IPS-11a (cell line): ENCODE results near the gene AGA.

Source experiments
- H3K4me3 ChIP-seq: one replicate; pipeline ENCODE4 v1.5.1; 2013; ENCODE audit warnings: low read depth, low read length, control low read depth

Gene AGA

DNA sequence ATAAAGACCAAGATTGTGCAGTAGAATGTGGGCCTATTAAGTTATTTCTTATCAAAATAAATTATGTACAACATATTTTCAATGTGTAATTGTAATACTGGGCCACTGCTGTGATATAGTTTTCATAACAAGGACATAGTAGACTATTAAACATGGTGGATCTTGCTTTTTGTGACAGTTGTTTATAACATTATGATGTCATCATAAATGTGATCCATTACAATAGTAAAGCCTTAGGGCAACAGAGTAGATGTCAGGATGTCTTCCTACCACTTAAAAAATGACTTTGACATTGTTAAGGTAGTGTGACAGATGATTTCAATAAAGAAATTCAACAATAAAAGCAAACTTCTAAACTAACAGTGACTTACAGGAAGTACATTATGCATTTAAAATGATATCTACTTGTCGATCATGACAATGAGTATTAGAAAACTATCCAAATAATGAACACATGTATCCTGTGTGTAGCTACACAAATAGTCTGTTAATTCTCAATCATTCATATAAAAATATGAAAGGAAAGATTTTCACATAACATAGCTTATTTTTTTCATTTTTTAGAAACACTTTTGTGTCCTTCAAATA, 5.3 kb upstream of the AGA start:
- no peak overlapping the region for H3K4me3 ChIP-seq

GRCh38 chr4:177446586-177446985, 4.3 kb upstream of the AGA start:
- no peak overlapping the region for H3K4me3 ChIP-seq

- H3K4me3 ChIP-seq, result peak overlapping the region; percentile 56
Observed at GRCh38 chr4:177444911-177445736, 2.9 kb upstream of the AGA start.

GRCh38 chr4:177441061-177441802, 1.0 kb downstream of the AGA start:
- H3K4me3 ChIP-seq, result peak overlapping the region; percentile 92

DNA sequence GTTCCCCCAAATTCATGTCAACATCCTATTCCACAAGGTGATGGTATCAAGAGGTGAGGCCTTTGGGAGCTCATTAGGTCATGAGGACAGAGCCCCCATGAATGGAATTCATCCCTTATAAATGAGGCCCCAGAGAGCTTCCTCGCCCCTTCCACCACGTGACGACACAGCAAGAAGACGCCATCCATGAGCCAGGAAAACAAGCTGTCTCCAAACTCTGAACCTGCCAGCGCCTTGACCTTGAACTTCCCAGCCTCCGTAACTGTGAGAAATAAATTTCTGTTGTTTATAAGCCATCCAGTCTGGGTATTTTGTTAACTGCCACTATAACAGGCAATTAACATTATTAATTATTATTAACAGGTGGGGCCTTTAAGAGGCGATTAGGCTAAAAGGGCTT, 5.8 kb downstream of the AGA start:
- H3K4me3 ChIP-seq, result no peak overlapping the region

GRCh38 chr4:177434667-177435066, 7.6 kb downstream of the AGA start:
- no peak overlapping the region for H3K4me3 ChIP-seq

DNA sequence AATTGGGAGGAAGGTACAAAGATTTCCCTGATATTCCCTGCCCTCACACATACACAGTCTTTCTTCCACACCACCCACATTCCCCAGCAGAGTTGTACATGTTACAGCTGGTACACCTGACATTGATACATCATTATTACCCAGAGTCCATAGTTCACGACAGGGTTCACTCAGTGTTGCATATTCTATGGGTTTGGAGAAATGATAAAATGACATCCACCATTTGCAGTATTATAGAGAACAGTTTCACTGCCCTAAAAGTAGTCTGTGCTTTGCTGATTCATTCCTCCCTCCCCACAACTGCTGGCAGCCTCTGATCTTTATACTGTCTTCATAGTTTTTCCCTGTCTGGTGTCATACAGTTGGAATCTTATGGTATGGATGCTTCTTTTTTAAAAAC, 15.0 kb downstream of the AGA start:
- no peak overlapping the region for H3K4me3 ChIP-seq

DNA sequence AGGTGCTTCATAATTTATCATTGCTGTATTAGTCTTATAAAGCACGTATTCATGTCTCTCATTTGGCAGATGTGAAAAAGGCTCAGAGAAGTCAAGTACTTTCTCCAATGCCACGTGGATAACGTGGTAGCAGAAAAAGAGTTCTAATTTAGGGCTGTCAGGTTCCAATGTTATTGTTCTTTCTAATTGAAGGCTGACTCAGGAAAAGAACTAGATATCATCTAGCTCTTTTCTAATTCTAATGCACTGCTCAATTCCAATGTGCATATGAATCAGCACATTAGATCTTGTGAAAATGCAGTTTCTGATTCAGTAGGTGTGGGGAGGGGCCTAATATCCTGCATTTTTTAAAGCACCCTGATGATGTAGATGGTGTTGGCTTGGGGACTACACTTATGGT, 22.8 kb downstream of the AGA start:
- H3K4me3 ChIP-seq, result no peak overlapping the region

DNA sequence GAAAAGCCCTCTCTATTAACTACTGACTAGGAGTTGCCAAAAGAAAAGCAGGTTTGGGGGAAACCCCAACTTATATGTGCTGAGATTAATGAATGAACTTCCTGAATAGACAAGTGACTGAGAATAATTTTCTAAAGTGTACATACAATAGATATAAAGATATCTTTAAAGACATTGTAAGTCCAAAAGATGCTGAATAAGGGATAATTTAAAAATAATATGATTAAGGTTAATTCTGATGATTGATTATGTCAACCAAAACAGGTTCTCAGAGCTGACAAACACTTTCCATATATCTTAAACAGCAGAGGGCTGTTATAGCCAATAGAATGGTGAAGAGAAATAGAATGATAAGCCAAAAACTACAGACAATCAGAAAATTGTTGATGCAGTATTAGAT, 28.6 kb downstream of the AGA start:
- H3K4me3 ChIP-seq, result no peak overlapping the region

DNA sequence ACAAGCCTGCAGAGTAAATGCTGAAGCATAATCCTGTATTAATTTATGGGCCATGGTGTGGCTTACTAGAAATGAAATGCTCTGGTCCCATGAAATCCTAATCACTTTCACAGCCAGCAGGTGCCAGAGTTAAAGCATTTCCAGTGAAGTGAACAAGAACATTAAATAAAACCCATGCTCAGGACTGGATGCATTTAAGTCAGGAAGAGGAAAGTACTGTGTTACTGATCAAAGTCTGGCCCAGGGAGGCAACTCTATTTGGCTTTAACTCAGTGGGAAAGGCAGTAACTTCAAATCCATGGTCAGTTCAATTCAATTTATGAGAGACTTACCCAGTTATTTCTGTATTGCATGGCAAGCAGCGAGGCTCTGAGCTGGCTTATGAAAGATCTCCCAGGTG, 29.2 kb downstream of the AGA start:
- no peak overlapping the region for H3K4me3 ChIP-seq

- H3K4me3 ChIP-seq, result no peak overlapping the region
Observed at GRCh38 chr4:177411996-177412395, 30.2 kb downstream of the AGA start.

- no peak overlapping the region for H3K4me3 ChIP-seq
Observed at GRCh38 chr4:177410566-177410965, 31.7 kb downstream of the AGA start.

GRCh38 chr4:177408023-177408422, 34.2 kb downstream of the AGA start:
- no peak overlapping the region for H3K4me3 ChIP-seq

DNA sequence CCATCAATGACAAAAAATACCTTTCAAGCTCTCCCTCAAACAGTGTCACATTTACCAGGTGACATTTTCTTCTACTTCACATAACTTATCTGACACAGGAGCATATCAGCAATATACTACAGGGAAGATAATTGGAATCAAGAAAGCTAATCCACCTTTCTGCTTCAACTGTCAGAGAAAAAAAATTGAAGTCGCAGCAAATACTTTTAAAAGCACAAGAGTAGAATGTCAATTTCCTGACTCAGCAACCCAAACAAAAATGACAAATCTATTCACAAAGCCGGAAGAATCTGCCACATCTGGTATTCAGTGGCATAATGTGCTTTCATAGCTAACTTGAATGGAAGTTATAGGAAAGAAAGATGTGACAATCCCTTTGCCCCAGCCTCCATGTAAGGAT, 36.7 kb downstream of the AGA start:
- no peak overlapping the region for H3K4me3 ChIP-seq

DNA sequence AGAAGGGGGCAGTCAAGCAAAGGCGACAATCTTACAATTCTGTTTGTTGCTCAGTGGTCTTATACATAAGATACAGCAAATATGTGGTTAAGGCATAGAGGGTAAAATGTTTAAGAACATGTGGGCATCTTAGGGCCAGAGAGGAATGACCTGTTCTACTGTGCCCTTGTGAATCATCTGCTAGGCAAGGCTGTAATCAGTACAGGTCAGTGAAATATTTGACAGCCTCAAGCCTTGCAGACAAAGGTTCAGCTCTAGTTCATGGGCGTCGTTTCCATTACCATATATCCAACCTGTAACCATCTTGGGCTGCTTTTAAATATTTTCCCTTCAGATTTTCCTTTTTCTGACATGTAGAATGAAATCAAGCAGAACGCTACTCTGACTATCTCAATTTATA, 37.3 kb downstream of the AGA start:
- no peak overlapping the region for H3K4me3 ChIP-seq

GRCh38 chr4:177404342-177404741, 37.9 kb downstream of the AGA start:
- no peak overlapping the region for H3K4me3 ChIP-seq

DNA sequence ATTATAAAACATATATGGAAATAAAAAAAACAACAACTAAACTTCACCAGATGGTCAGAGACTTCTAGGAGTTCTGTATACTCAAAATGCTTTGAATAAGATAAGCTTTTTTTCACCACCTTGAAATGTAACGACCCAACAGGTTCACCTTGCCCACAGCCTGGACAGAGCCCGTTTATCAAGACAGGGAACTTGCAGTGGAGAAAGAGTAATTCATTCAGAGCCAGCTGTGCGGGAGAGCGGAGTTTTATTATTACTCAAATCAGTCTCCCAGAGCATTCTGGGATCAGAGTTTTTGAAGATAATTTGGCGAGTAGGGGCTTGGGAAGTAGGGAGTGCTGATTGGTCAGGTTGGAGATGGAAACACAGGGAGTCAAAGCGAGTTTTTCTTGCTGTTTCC, 38.5 kb downstream of the AGA start:
- no peak overlapping the region for H3K4me3 ChIP-seq

- no peak overlapping the region for H3K4me3 ChIP-seq
Observed at GRCh38 chr4:177401658-177402273, 40.5 kb downstream of the AGA start.

- no peak overlapping the region for H3K4me3 ChIP-seq
Observed at GRCh38 chr4:177400030-177400429, 42.2 kb downstream of the AGA start.

- no peak overlapping the region for H3K4me3 ChIP-seq
Observed at GRCh38 chr4:177396352-177396751, 45.9 kb downstream of the AGA start.

DNA sequence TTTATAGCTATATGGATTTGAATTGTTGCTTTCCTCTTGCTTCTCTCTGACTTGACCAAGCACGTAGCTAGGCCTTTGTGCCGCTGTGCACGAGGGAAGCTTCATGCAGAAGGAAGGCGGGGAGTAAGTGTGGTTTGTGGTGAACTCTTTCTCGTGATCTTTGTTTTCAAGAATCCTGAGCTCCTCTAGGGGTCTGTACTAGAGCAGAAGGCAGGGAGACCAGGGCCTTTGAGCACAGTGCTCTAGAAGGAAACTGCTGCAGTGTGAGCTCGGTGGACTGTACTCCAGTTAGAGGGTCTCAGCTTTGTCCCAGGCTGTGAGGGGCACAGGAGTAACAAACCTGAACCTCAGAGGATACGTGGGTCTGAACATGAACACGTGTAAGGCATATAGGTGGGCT, 49.0 kb downstream of the AGA start:
- no peak overlapping the region for H3K4me3 ChIP-seq

DNA sequence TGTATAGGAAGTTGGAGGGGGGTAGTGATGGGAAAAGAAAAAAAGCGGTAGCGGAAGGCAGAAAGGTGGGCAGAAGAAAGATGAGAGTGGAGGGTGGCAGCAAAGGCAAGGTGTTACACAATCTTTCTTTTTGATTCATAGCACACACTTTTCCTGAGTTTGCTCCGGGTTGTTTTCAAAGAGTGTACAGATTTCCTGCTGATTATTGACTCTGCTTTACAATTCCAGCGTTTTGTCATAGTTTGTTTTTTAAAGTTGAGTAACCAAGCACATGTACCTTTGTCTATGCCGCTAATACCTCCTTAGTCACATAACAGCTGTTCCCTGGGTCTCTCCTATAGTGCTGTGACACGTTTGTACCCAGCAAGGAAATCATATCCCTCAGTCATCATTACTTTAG, 50.3 kb downstream of the AGA start:
- H3K4me3 ChIP-seq, result no peak overlapping the region
